GM18873 (cell line): ENCODE data around the gene ZBTB40.

ENCODE experiments used
- ATAC-seq: cut with Tn5 transposase; IDR thresholded peaks from one replicate; pipeline ENCODE4 v1.9.1; 2021; ENCODE audit warnings: mild to moderate bottlenecking, moderate library complexity, moderate number of reproducible peaks; ENCODE audit not compliant: unreplicated experiment, low FRiP score

The ZBTB40 gene

GRCh38 chr1:22465015-22465565 lies 13.4 kb downstream of the ZBTB40 start:
- ATAC-seq, result no peak

- ATAC-seq, result no peak
Observed at GRCh38 chr1:22465671-22466070, 14.0 kb downstream of the ZBTB40 start.

DNA sequence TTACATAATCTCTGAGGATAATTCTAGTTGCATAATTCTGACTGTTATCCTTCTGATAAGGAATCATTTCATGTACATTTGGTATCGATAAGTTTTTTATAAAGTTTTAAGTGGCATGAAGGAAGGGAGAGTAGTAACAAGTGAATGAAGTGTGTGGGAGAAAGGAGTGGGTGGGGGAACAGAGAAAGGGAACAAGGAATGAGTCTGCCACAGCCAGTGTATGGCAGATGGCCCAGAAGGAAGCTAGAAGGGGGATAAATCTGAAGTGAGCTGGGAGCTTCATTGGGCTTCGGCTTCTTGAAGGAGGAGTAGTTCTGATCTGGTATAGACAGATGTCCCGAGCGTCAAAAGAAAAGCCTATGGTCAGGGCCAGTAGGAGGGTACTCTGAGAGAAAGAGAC lies 18.6 kb downstream of the ZBTB40 start:
- ATAC-seq, result no peak

GRCh38 chr1:22471078-22471477 lies 19.4 kb downstream of the ZBTB40 start:
- no peak for ATAC-seq

DNA sequence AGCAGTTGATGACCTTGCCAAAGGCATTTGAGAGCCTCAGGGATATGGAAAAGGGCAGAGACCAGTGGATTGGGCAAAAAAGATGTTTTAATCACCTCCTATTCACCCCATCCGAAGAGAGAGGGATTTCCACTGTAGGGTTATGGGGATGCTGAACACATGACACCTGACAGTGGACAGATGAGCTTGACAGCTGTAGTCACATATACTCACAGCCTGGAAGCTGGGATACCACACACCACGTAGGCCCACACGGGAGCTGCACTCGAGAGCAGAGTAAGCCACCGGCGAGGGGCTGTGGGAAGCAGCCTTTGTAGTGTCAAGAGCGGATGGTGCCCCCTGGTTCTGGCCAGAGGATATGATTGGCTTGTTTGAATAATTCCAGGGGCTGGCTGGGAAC lies 20.0 kb downstream of the ZBTB40 start:
- ATAC-seq, result no peak

GRCh38 chr1:22472596-22472995 lies 20.9 kb downstream of the ZBTB40 start:
- ATAC-seq, result no peak

- ATAC-seq, result no peak
Observed at GRCh38 chr1:22473952-22474351, 22.3 kb downstream of the ZBTB40 start.

GRCh38 chr1:22476566-22476965 lies 24.9 kb downstream of the ZBTB40 start:
- ATAC-seq, result no peak

GRCh38 chr1:22483121-22483520 lies 31.5 kb downstream of the ZBTB40 start:
- ATAC-seq, result no peak

DNA sequence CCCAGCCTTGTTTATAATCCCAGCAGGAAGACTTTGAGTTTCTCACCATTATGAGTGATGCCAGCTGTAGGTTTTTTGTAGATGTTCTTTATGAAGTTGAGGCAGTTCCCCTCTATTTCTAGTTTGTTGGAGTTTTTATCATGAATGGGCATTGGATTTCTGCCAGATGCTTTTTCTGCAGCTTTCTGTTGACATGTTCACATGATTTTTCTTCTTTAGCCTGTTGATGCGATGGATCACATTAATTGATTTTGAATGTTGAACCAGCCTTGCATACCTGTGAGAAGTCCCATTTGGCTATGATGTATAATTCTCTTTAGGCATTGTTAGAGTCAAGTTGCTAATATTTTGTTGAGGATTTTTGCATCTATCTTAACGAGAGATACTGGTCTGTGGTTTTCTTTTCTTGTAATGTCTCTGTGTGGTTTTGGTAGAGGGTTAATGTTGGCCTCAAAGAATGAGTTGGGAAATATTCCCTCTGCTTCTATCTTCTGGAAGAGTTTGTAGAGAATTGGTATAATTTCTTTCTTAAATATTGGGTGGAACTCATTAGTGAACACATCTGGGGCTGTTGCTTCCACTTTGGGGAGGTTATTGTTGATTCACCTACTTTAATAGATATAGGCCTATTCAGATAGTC lies 33.2 kb downstream of the ZBTB40 start:
- no peak for ATAC-seq

GRCh38 chr1:22485431-22485830 lies 33.8 kb downstream of the ZBTB40 start:
- no peak for ATAC-seq

DNA sequence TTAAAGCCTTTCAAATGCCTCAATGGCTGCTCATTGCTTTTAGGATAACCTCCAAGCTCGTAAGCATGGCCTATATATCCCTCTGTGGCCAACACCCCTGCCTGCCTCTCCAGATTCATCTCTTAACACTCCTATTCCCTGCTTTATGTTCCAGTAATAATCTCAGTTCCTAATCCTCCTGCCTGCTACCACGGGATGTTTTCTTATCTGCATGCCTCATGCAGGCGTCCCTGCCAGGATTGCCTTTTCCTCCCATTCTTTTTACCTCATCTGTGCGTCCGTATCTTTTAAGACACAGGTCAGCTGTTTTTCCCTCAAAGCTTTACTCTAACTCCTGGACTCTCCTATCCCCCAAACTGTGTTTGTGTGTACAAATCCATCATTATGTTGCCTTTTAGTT lies 36.1 kb downstream of the ZBTB40 start:
- ATAC-seq, result no peak

- ATAC-seq, result no peak
Observed at GRCh38 chr1:22488319-22488718, 36.7 kb downstream of the ZBTB40 start.

DNA sequence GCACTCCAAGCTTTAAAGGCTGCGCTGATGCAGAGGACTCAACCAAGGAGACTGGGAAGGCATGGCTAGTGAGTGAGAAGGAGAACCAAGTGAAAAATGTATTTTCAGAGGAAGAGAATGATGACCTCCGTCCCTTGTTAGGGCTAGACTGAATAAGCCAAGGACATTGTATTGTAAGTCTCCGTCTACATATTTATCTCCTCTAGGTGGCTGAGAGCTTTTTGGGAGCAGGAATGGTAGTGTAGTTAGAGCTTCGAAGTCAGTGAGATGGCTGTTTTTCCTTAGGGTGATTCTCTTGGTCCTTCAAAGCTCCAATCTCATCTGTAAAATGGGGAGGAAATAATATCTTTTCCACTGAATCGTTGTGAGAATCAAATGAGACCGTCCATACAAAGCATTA lies 37.6 kb downstream of the ZBTB40 start:
- ATAC-seq, result no peak

- no peak for ATAC-seq
Observed at GRCh38 chr1:22489823-22490222, 38.2 kb downstream of the ZBTB40 start.

DNA sequence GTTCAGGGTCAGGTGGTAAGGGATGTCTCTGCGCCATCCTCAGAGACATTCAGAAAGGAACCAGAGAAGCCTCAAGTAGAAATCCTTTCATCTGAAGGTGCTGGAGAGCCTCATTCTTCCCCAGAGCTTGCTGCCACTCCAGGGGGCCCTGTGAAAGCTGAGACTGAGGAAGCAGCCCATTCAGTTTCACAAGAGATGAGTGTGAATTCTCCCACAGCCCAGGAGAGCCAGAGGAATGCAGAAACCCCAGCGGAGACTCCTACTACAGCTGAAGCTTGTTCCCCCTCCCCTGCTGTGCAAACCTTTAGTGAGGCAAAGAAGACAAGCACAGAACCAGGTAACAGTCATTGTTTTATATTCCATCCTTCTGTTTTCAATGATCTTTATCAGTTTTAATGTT lies 38.7 kb downstream of the ZBTB40 start:
- ATAC-seq, result no peak

DNA sequence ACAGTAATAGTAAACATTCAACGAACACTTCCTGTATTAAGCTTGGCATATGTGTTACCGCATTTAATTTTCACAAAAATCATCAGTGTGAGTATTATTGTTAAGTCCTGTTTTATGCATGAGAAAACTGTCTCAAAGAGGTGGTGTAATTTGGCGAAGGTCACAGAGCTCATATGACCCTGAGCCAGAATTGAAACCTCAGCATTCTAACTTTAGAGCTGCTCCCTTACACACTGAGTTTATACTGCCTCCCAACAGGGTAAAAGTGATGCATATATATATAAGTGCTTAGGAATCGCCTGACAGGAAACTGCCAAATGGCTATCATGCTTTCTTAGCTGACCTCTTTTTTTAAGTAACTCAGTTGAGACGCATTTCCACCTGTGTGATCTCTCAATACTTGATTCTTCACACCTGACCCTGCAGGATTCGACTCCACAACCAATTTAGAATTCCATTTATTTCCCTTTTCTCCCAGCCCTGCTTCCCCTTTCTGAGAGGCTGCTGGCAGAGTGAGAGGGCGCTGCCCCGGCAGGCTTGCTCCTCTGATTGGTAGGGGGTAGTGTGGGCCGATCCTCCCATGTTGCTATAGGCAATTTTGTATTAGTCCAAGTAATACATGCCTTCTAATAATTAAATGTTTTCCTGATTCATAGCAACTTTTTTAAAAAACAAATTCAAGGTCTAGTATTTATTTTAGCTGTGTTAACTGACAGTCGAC lies 40.5 kb downstream of the ZBTB40 start:
- ATAC-seq, result no peak

DNA sequence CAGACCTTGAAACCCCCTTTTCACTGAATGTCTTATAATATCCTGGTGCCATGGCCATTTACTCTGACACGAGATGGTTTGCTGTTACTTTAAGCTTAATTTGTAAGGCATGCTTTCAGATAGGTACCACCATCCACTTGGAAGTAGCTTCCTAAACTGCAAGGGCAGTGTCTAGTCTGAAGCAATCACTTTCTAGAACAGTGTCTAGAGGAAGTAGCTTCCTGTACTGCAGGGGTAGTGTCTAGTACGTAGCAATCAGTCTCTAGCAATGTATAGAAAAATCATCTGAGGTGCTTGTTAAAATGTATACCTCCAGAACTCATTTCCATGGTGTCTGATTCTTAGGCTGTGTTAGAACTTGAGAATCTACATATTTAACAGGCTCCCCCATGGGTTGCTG lies 42.5 kb downstream of the ZBTB40 start:
- ATAC-seq, result no peak

GRCh38 chr1:22494943-22495579 lies 43.4 kb downstream of the ZBTB40 start:
- ATAC-seq, result no peak

GRCh38 chr1:22496536-22497160 lies 45.0 kb downstream of the ZBTB40 start:
- ATAC-seq, result no peak

DNA sequence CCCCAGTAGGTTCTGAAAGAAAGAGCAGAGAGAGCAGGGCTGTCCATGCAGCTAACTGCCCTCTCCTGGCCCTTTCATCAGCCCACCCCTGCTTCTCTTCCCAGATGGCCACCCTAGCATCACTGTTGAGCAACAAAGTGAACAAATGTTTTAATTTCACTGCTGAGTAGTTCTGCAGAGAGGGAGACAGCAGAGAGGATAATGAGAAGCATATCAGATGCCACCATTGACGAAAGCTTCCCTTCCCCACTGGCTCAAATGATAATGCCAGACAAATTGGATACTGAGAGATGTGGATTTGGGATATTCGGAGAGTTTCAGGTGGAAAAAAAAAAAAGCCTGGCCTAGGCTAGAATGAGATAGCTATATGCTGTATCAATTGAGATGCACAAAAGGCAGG lies 46.8 kb downstream of the ZBTB40 start:
- no peak for ATAC-seq
